T-helper 17 cell (primary cell): ENCODE data around the gene NUAK1. TPM values are rescaled to one million over a fixed set of nuclear protein-coding genes. Genes with fewer than 3 reads are reported as not detected.

Experiments
- ATAC-seq: fragments of 150-1000 bp; cut with Tn5 transposase; 2 replicates; pipeline ENCODE4 v1.10.0; 2021; ENCODE audit warnings: mild to moderate bottlenecking, moderate library complexity
- DNase-seq, 3 donors: peaks; one replicate each; pipeline versions ENCODE4 v3.0.0 to v3.0.0-alpha.2; 2020 to 2021
- H3K9me3 ChIP-seq: one replicate; pipeline ENCODE4 v1.7.0; 2013; ENCODE audit warnings: low read length, mild to moderate bottlenecking; ENCODE audit not compliant: control insufficient read depth, poor library complexity, severe bottlenecking
- H3K27ac Mint-ChIP-seq: one replicate; pipeline ENCODE4 v1.8.0; 2022; ENCODE audit warnings: mild to moderate bottlenecking, moderate library complexity, mixed read lengths
- H3K27me3 Mint-ChIP-seq: one replicate; pipeline ENCODE4 v1.8.0; 2022; ENCODE audit warnings: mixed read lengths
- H3K36me3 Mint-ChIP-seq: one replicate; pipeline ENCODE4 v1.8.0; 2022; ENCODE audit warnings: low read depth, mixed read lengths
- H3K4me1 Mint-ChIP-seq: one replicate; pipeline ENCODE4 v1.8.0; 2022; ENCODE audit warnings: mild to moderate bottlenecking, mixed read lengths
- H3K4me3 Mint-ChIP-seq: one replicate; pipeline ENCODE4 v1.8.0; 2022; ENCODE audit warnings: mild to moderate bottlenecking, moderate library complexity, mixed read lengths
- total RNA-seq, 4 donors: library from RNA in 2 of 4; stranded (reverse) in 2 of 4; gene quantifications; one replicate each; pipeline ENCODE4 v1.2.3 and lab custom pipeline; 2022 to 2026

Gene NUAK1
- under 1 TPM in 1 of 2 donors, not detected in 1; 0.05 TPM for total RNA-seq
- total RNA-seq (lab: John Stamatoyannopoulos, UW), result 0 to 0.23 reads per million in 2 donors

- Mint-ChIP-seq H3K27me3 (peaks cover 80% of the 10 kb centered on the region), H3K4me1 (peaks cover 10% of the 10 kb centered on the region), H3K36me3 (peaks cover 4% of the 10 kb centered on the region), H3K27ac (no peak within 1 kb of the TSS), H3K4me3 (peak within 1 kb of the TSS; percentile 85)
- no peaks in the 10 kb centered on the region for H3K9me3 ChIP-seq
- no peak for DNase-seq
- ATAC-seq, result peak; percentile 53
These were observed at the start of gene NUAK1 for GRCh38 chr12:106138633-106139421. TSS of gene NUAK1 (minus strand) at chr12:106138954. CDS start at chr12:106138653, 301 bp downstream.

- H3K4me3 Mint-ChIP-seq, result no peak overlapping the region
These were observed 49.5 kb upstream of the NUAK1 start for GRCh38 chr12:106188256-106188655.

DNA sequence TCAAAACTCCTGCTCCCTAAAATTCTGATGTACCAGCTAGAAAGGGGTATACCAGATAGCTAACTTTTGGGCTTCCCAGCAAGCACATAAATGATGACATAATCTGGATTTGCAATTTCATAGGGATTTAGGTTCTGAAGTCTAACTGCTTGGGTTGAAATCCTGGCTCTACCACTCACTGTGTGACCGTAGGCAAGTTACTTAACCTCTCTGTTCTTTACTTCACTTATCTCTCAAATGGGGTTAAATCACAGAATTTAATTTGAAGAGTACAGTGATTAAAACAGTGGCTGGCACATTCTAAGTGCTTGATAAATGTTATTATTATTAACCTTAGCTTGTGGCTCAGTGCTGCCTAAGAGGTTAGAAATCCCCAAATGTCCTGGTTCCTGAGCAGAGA, 49.1 kb upstream of the NUAK1 start:
- ATAC-seq (no peak), DNase-seq (no peak)
- H3K27me3 Mint-ChIP-seq, result peaks cover 43% of the 10 kb centered on the region
- H3K9me3 ChIP-seq, result no peaks in the 10 kb centered on the region
- no peaks in the 10 kb centered on the region for H3K4me1 Mint-ChIP-seq
- no peak overlapping the region for H3K4me3 Mint-ChIP-seq
- H3K36me3 Mint-ChIP-seq, result peaks cover 3% of the 10 kb centered on the region
- no peak overlapping the region for H3K27ac Mint-ChIP-seq

More at GRCh38 chr12:106188256-106188655, 49.5 kb upstream of the NUAK1 start:
- Mint-ChIP-seq H3K4me1 (no peaks in the 10 kb centered on the region), H3K36me3 (peaks cover under 1% of the 10 kb centered on the region), H3K27me3 (peaks cover 40% of the 10 kb centered on the region), H3K27ac (no peak overlapping the region)
- ATAC-seq (no peak), DNase-seq (no peak)
- H3K9me3 ChIP-seq, result no peaks in the 10 kb centered on the region

DNA sequence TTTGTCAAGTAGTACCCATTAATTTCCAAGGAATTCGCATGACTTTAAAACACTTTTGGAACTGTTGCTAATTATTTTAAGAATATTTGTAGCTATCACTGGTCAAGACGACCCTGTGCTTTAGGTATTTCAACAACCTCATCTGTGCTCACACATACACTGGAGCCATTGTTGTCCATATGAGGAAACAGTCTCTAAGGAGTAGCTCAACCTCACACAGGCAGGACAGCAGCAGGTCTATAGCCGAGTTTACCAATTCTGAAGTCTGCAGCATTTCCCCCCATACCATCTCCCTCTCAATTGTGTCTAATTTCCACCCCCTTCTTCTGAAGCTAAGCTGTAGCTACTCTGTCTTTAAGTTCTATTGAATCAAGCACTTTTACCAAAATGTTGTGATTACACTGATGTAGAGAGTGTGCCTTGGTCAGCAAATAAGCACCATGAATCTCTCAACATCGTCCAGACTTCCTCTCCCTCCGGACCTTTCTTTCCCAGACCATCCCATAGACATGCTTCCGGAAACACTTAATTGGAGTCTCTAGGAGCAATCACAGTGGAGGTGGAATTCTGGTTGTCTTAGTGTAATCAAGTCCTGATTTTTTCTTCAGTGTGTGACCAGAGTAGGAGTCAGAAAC, 48.5 kb upstream of the NUAK1 start:
- Mint-ChIP-seq H3K4me1 (no peaks in the 10 kb centered on the region), H3K27ac (no peak overlapping the region), H3K36me3 (peaks cover 3% of the 10 kb centered on the region), H3K27me3 (peaks cover 43% of the 10 kb centered on the region), H3K4me3 (no peak overlapping the region)
- no peaks in the 10 kb centered on the region for H3K9me3 ChIP-seq
- no peak for ATAC-seq
- DNase-seq, result no peak

- no peak overlapping the region for H3K27ac Mint-ChIP-seq
- DNase-seq, result no peak
- no peaks in the 10 kb centered on the region for H3K4me1 Mint-ChIP-seq
- peaks cover 3% of the 10 kb centered on the region for H3K36me3 Mint-ChIP-seq
- ATAC-seq, result no peak
- H3K4me3 Mint-ChIP-seq, result no peak overlapping the region
- H3K27me3 Mint-ChIP-seq, result peaks cover 32% of the 10 kb centered on the region
- H3K9me3 ChIP-seq, result no peaks in the 10 kb centered on the region
These were observed 45.0 kb upstream of the NUAK1 start for GRCh38 chr12:106183735-106184134.

- no peak overlapping the region for H3K4me3 Mint-ChIP-seq
- no peaks in the 10 kb centered on the region for H3K9me3 ChIP-seq
- DNase-seq, result no peak
- peaks cover 37% of the 10 kb centered on the region for H3K27me3 Mint-ChIP-seq
- ATAC-seq, result no peak
- no peaks in the 10 kb centered on the region for H3K4me1 Mint-ChIP-seq
- H3K27ac Mint-ChIP-seq, result no peak overlapping the region
- peaks cover 3% of the 10 kb centered on the region for H3K36me3 Mint-ChIP-seq
These were observed 42.8 kb upstream of the NUAK1 start for GRCh38 chr12:106181401-106182114.

- no peak for DNase-seq
- H3K9me3 ChIP-seq, result no peaks in the 10 kb centered on the region
- Mint-ChIP-seq H3K36me3 (peaks cover 3% of the 10 kb centered on the region), H3K4me3 (no peak overlapping the region), H3K27me3 (peaks cover 30% of the 10 kb centered on the region), H3K4me1 (no peaks in the 10 kb centered on the region), H3K27ac (no peak overlapping the region)
- no peak for ATAC-seq
These were observed 40.3 kb upstream of the NUAK1 start for GRCh38 chr12:106179086-106179485.

- no peak overlapping the region for H3K27ac Mint-ChIP-seq
- DNase-seq, result no peak
- peaks cover 29% of the 10 kb centered on the region for H3K27me3 Mint-ChIP-seq
- H3K4me1 Mint-ChIP-seq, result no peaks in the 10 kb centered on the region
- H3K36me3 Mint-ChIP-seq, result peaks cover 3% of the 10 kb centered on the region
- H3K4me3 Mint-ChIP-seq, result no peak overlapping the region
- ATAC-seq, result no peak
- H3K9me3 ChIP-seq, result no peaks in the 10 kb centered on the region
These were observed 39.8 kb upstream of the NUAK1 start for GRCh38 chr12:106178562-106178961.

GRCh38 chr12:106176560-106176959, 37.8 kb upstream of the NUAK1 start:
- no peaks in the 10 kb centered on the region for H3K9me3 ChIP-seq
- no peak overlapping the region for H3K4me3 Mint-ChIP-seq
- ATAC-seq (no peak), DNase-seq (no peak)
- peaks cover 22% of the 10 kb centered on the region for H3K27me3 Mint-ChIP-seq
- no peaks in the 10 kb centered on the region for H3K4me1 Mint-ChIP-seq
- no peaks in the 10 kb centered on the region for H3K36me3 Mint-ChIP-seq
- no peak overlapping the region for H3K27ac Mint-ChIP-seq

DNA sequence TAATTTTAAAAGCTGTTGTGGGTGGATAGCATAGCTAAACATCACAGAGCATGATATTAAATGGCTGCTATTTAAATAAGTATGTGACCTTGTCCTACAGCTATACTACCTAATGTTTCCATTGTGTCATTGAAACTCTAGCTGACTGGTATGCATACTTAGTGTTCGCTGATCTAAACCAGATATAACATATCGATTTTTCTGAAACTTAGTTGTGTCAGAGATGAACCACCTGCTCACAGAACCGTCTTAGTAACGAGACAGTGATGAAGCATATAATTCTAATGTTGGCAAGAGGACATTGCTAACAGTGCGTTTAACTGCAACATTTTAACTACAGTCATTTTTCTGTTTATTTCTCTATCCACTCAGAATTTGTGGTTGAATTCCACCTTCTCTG, 36.1 kb upstream of the NUAK1 start:
- DNase-seq (no peak), ATAC-seq (no peak)
- H3K27ac Mint-ChIP-seq, result no peak overlapping the region
- no peaks in the 10 kb centered on the region for H3K9me3 ChIP-seq
- H3K4me1 Mint-ChIP-seq, result no peaks in the 10 kb centered on the region
- peaks cover 25% of the 10 kb centered on the region for H3K27me3 Mint-ChIP-seq
- H3K4me3 Mint-ChIP-seq, result no peak overlapping the region
- H3K36me3 Mint-ChIP-seq, result no peaks in the 10 kb centered on the region

GRCh38 chr12:106173442-106173841, 34.7 kb upstream of the NUAK1 start:
- Mint-ChIP-seq H3K36me3 (no peaks in the 10 kb centered on the region), H3K4me3 (no peak overlapping the region), H3K4me1 (no peaks in the 10 kb centered on the region), H3K27ac (no peak overlapping the region), H3K27me3 (peaks cover 20% of the 10 kb centered on the region)
- H3K9me3 ChIP-seq, result no peaks in the 10 kb centered on the region
- DNase-seq (no peak), ATAC-seq (no peak)

DNA sequence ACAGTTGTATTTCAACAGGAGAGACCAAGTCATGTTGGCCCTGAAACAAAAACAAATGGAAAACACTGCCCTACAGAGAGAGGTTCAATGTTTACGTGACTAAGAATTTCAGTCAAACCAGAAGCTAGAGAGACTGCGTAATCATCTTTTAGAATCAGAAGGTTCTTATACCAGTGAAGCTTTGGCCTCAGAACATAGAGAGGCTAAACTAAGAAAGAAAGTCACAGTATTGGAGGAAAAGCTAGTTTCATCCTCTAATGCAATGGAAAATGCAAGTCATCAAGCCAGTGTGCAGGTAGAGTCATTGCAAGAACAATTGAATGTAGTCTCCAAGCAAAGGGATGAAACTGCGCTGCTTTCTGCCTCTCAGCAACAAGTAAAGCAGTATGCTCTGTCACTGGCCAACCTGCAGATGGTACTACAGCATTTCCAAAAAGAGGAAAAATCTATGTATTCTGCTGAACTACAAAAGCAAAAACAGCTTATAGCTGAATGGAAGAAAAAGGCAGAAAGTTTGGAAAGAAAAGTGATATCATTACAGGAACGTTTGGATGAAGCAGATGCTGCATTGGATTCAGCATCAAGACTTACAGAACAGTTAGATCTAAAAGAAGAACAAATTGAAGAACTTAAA, 32.5 kb upstream of the NUAK1 start:
- DNase-seq (no peak), ATAC-seq (no peak)
- Mint-ChIP-seq H3K27ac (no peak overlapping the region), H3K27me3 (peaks cover 7% of the 10 kb centered on the region), H3K4me3 (no peak overlapping the region), H3K4me1 (no peaks in the 10 kb centered on the region), H3K36me3 (no peaks in the 10 kb centered on the region)
- H3K9me3 ChIP-seq, result no peaks in the 10 kb centered on the region

DNA sequence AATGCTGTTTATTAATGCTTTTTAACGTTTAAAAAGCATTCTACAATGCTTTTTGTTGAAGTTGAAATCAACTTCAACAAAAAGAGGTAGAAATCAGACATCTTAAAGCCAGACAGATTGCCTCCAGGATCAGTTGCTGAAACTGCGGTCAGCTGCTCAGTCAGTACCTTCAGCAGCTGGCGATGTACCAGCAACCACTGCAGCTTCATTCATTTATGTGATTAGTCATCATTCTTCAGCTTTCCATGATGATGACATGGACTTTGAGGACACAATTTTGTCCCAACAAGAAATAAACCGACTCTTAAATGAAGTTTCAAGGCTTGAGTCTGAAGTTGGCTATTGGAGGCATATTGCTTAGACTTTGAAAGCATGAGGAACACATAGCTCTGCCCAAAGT, 31.5 kb upstream of the NUAK1 start:
- no peaks in the 10 kb centered on the region for H3K36me3 Mint-ChIP-seq
- H3K27ac Mint-ChIP-seq, result no peak overlapping the region
- DNase-seq (no peak), ATAC-seq (no peak)
- no peaks in the 10 kb centered on the region for H3K9me3 ChIP-seq
- no peaks in the 10 kb centered on the region for H3K4me1 Mint-ChIP-seq
- H3K27me3 Mint-ChIP-seq, result peaks cover 14% of the 10 kb centered on the region
- no peak overlapping the region for H3K4me3 Mint-ChIP-seq
